ENCODE results near the gene KPNA2.

- TF ChIP-seq, protein P1, sequence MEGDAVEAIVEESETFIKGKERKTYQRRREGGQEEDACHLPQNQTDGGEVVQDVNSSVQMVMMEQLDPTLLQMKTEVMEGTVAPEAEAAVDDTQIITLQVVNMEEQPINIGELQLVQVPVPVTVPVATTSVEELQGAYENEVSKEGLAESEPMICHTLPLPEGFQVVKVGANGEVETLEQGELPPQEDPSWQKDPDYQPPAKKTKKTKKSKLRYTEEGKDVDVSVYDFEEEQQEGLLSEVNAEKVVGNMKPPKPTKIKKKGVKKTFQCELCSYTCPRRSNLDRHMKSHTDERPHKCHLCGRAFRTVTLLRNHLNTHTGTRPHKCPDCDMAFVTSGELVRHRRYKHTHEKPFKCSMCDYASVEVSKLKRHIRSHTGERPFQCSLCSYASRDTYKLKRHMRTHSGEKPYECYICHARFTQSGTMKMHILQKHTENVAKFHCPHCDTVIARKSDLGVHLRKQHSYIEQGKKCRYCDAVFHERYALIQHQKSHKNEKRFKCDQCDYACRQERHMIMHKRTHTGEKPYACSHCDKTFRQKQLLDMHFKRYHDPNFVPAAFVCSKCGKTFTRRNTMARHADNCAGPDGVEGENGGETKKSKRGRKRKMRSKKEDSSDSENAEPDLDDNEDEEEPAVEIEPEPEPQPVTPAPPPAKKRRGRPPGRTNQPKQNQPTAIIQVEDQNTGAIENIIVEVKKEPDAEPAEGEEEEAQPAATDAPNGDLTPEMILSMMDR (conservative IDR thresholded peaks at IDR 0.05 in 1 of 2, IDR thresholded peaks at IDR 0.05 in 1 of 2; ENCODE audit: extremely low read depth in 1 of 2, insufficient read depth in 1 of 2, low read depth in 1 of 2, low read length in 2 of 2) = no peak
- TF ChIP-seq EZH2 (IDR thresholded peaks at IDR 0.05; ENCODE audit: borderline replicate concordance, low read length) = no peak
Measured at GRCh38 chr17:68095205-68095811, 59.8 kb downstream of the KPNA2 start.
